C1 segment of cervical spinal cord (tissue), 14 donors: Measurements from ENCODE around the gene PRG3.

Experiments
- DNase-seq, 14 donors: peaks; one replicate each; lab custom pipeline; 2025; lab: John Stamatoyannopoulos, UW

PRG3 gene

DNA sequence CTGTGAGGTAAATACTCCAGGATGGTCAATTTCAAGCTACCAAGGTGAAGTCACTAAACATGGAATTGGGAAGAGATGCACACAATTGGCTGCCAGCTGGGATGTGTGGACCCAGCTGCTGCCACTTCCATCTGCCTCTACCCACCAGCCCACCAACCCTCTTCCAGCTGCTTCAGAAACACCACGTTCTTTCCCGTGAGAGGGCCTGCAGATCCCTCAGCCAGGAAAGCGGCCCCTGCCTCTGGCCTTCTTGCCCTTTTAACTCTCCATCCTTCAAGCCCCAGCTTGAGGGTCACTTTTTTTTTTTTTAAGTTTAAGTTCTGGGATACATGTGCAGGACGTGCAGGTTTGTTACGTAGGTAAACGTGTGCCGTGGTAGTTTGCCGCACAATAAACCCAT lies 20.0 kb downstream of the PRG3 start:
- no peak for DNase-seq

DNA sequence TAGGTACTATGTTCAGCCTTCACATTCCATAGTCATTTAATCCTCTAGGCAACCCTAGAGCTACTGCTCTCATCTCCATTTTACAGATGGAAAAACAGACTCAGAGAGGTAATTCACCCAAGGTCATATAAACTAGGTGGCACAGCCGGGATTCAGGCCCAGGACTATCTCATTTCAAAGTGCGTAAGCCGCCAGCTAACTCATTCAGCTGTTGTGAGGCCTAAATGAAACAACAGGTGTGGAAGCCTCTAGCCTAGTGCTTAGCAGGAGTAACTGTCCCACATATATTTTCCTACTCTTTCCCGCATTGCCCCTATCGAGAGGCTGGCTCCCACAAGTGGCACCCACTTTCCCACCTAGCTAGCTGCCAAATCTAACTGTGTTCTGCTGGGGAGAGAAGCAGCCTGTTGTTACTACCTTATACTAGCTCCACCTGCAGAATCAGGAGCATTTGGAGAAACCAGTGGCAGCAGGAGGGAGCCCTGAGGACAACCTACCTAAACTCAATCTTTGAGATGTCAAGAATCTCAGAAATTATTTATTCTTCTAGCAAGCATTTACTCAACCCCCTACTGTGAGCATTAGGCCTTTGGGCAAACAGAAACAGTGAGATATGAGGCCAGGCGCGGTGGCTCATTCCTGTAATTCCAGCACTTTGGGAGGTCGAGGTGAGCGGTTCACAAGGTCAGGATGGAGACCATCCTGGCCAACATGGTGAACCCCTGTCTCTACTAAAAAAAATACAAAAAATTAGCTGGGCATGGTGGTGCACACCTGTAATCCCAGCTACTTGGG lies 20.9 kb downstream of the PRG3 start:
- DNase-seq, result no peak

DNA sequence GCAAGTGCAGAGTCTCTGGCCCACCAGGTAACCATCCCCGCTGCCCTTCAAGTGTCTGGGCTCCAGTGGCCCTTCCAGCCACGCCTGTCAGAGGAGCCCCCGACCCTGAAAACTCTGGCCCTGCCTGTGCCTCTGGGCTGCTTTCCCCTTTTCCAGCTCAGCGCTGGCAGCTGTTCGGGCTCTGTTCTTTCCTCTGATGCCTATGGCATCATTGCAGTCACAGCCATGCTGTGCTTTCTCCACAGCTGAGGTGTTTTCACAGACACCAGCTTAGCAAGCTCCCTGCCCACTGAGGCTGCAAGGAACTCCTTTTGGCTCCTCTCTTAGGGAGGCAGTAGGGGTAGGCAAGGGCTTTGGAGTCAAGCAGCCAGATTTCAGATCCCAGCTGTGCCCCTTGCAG lies 21.6 kb downstream of the PRG3 start:
- DNase-seq, result no peak

DNA sequence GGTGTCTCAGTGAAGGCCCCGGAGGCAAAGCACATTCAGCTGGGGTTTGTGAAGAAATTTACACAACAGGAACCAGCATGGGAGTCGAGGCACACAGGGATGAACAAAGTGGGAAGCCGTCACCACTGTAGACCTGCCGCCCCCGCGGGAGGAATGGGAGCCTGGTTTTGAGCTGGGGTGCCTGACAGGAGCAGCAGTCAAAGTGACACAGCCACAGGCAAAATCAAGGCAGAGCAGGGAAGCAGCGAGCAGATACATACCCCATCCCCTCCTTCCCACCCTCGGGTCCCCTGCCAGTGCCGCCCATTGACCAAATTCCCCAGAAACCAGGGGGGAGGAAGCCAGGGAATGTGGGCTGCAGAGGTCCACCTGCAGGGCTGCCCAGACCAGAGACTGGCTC lies 22.0 kb downstream of the PRG3 start:
- DNase-seq, result no peak

DNA sequence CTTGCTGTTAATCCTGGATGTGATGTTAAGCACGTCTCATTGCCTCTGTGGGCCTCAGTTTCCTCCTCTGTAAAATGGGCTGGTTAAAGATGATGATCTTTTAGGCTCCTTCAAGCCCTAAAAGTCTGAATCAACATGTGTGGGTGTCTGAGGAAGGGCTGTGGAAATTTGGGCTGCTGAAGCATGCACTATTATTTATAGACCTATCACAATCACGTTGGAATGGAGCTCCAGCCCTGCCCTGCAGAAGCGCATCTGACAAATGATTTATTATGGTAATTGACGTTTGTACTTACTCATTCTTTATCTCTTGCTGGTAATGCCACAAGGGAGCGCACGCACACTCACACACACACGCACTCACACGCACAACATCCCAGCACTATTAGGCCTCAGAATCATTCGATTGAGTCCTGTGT lies 22.4 kb downstream of the PRG3 start:
- DNase-seq, result no peak

DNA sequence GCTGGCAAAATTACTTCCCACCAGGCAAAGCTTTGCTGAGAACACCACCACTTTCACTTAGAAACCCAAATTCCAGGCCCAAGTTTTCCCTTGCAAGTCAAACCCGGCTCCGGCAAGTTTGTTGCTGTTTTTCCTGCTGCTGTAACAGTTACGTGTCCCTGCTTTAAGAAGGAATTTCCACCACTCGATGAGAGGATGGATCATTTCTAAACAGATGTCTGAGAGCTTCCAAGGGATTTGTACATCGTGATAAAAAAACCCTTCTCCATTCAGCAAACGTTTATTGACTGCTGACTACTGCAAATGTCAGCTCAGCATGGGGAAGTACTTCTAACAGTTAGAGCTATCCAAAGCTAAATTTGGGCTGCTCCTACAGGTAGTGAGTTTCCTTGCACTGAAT lies 23.1 kb downstream of the PRG3 start:
- no peak for DNase-seq

DNA sequence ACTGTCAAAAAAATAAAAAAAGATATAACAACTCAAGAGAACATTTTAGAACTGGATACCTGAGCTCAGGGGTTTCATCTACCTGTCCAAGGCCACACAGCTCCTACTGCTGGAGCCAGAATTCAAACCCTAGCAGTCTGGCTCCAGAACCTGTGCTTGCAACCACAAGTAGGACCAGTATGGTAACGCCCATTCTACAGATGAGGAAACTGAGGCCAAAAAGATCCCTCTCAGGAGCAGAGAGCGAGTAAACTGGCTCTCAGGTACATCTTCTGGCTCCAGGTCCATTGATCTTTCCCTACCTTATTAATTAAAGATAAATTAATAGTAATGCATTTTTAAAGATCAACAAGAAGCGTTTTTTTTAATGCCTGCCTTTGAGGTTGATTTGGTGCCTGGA lies 23.6 kb downstream of the PRG3 start:
- no peak for DNase-seq

DNA sequence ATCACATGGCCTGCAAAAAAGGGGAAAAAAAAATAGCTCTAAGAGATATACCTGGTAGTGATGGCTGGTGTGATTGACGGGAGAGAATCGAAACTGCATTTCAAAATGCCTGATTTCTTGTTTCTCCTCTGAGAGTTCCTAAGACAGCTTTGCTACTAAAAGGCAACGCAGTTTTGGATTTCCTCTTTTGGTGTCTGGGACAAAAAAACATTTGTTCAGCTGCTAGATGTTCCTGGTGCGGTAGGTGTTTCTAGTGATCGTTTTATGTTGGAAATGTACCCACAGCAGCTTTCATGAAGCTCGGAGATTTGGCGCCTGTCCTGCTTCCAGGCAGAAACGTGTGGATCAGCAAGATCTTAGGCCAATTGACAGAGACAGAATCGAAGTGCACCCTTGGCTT lies 24.7 kb downstream of the PRG3 start:
- DNase-seq, result no peak

DNA sequence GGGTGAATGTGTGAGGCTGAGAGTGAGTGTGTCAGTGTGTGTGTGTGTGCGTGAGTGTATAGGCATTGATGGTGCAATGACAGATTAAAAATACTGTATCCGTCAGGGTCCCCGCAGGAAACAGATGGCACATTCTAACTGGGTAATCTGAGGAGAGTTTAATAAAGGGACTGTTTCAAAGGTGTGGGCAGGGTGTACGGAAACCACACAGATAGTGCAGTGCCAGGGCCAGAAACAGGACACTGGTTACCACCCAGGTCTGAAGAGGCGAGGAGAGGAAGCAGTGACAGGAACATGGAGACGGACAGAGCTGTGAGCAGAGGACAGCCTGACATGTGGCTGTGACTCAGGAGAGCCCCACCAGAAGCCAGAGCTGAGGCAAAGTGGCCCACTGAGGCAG lies 26.3 kb downstream of the PRG3 start:
- DNase-seq, result no peak

DNA sequence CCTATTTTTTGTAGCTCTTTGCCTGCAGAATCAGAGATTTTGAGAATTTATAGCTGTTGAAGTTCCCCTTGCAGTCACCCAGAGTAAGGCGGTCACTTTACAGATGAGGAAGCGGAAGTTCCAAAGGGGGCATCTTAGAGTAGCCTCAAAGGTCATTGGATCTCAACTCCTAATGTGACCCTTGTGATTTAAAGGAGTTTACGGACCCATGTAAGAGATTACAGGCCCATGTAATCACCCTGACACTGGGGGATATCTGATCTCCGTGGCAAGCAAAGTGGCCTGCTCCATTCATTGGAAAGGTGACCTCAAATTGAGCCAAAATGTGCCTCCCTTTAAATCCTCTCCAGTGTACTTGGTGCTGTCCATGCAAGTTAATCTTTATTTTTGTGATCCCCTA lies 27.1 kb downstream of the PRG3 start:
- no peak for DNase-seq

DNA sequence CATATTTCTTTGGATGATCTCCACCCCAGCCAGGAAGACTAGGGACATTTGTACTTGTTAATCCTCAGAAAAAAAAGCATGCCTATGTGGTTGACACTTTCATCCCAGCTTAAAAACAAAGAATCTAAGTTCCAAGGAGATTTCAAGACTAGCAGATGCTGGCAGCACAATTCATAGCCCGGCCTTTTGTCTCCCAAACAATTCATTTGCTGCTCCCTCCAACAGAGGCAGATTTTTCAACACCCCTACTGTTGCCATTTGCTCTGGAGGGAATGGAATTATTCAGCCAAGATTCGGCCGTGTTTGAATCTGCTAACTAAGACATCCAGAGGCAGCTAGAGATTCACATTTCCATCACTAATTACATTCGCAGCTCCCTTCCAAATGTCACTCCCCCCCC lies 27.5 kb downstream of the PRG3 start:
- no peak for DNase-seq

DNA sequence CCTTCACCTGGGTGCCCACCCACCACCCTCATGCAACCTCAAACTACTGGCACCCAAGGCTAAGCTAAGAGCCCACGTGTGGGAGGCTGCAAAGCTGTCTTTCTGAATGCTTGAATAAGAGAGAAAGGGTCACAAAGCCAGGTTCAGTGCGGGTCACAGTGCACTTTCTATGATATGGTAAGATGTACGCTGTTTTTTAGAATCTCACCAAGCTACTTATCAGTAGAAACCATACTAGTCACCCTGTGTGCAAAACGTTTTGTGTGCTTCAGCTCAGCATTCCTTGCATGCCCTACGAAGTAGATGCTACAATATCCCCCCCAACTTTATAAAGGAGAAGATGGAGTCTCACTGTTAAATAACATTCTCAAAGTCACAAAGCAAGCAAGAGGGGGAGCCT lies 27.9 kb downstream of the PRG3 start:
- no peak for DNase-seq

DNA sequence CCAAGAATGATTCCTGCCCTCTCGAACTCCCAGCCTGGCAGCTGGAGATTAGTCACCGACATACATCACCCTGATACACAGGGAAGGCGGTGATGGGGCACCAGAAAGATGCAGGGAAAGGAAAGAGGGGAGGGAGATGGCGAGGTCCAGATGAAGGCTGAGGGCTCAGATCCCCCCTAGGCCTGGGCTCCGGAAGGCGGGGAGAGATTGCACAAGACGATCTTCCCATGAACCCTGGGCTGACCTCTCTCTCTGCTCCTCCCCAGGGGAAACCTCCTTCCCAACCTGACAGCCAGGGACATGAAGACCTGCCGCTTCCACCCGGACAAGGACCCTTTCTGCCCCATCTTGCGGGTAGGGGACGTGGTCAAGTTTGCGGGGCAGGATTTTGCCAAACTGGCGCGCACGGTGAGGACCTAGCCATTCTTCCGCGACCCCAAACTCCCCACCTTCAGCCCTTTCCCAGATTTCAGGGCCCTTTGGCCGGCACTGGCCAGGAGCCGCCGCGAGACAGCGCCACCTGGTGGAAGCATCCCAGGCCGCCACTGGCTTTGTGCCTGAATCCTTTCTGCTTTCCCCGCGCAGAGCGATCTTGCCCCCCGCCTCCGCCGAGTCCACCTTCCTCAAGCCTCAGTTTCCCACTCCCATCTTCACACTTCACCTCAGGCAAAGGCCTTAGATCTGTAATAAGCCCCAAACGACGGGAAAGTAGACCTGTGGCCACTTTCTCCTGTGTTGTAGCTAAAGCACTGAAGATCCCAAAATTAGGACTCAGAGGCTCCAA lies 31.3 kb downstream of the PRG3 start:
- peak in 12 of 14 donors; percentile 3 to 72 (median 29) for DNase-seq

DNA sequence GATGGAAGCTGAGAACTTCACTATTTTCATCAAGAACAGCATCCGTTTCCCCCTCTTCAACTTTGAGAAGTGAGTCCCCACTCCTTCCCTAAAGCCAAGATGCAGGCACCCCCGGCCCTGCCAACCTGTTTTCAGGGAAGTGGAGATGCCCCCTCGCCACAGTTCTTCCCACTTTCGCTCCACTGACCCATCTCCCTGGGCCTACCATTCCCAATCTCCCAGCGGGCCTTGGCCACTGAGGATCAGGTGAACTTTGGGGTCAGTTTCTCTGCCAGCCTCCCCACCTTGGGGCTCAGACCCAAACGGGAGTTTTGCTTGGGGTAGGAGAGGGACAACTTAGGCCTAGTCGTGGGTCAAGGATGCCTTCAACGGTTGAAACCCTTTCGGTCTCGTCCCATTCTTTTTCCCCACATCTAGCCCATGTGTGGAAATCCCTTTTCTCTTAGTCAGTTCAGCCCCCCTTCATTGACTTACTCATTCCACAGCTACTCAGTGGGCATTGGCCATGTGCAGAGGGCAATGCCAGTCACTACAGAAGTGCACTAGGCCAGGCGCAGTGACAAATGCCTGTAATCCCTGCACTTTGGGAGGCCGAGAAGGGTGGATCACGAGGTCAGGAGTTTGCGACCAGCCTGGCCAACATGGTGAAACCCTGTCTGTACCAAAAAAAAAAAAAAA lies 32.2 kb downstream of the PRG3 start:
- no peak for DNase-seq

DNA sequence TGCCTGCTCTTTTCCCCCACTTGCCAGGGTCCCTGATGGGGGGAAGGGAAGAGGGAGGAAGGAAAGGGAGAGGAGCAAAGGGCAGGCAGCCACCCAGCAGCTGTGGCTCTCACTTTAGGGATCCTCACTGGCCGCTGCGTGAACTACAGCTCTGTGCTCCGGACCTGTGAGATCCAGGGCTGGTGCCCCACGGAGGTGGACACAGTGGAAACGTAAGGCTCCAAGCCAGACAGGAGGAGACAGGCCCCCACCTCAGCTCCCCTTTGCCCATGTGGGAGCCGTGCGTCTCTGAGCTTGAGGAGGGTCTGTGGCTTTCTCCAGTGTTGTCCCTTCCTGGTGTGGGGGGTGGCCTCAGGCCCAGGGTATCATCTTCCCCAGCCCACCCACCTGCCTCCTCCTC lies 32.9 kb downstream of the PRG3 start:
- DNase-seq, result no peak

DNA sequence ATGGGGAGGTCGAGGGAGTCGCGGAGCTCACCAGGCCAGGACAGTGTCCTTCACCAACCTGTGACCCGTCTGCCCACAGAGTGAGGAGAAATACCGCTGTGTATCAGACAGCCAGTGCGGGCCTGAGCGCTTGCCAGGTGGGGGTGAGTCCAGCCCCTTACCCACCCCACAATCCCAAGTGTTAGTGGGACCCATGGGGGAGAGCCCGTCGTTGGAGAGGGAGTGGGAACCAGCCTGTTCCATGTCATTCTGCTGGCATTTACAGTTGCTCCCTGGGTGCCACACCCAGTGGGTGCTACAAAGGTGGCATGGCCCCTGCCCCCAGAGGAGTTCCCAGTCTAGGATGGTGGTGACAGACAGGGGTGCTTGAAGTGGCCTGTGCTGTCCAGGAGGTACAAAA lies 33.6 kb downstream of the PRG3 start:
- DNase-seq, result no peak

DNA sequence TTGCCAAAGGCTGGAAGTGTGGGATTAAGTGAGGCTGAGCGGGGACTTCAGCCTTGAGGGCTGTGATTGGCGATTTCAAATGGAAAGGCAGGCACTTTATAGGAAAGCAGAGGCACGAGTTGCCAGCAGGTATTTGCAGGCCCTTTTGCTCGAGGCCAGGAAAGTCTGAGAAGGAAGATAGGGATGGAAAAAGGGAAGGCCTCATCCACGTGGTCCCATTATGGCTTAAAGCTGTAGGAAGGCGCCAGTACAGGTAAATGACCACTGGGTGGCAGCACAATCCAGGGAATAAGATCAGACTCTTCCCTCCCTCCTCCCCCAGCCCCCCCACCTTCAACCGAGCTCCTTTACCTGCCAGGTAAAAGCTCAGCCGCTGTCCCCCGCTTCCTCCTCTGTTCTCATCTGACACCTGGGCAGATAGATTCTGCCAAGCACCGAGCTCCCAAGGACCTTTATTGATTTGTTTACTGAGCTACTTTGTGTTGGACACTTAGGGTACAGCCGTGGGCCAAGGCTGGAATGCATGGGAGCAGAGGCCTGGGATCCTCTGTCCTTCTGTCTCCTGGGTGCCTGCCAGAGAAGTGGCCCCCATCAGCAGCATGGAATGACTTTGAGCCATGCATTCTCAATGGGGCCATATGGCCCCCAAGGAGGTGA lies 35.3 kb downstream of the PRG3 start:
- DNase-seq, result peak in 10 of 14 donors; percentile 5 to 58 (median 30)

DNA sequence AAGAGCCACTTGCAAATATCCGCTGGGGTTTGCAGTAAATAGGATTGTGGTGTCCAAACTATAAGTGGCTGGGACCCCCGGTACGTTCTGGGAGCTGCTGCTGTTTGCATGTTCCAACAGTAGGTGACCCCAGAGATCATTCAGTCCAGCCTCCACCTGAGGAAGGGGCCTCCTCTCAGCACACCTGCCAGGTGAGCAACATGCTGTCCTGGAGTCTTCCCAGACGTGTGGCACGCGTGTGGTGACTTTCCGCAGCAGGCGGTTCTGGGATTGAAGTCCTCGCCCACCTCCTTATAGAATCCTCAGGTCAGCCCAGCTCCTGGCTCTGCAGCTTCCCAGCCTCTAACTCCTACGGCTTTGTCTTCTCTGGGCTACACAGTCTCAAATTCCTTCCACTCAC lies 36.1 kb downstream of the PRG3 start:
- no peak for DNase-seq

DNA sequence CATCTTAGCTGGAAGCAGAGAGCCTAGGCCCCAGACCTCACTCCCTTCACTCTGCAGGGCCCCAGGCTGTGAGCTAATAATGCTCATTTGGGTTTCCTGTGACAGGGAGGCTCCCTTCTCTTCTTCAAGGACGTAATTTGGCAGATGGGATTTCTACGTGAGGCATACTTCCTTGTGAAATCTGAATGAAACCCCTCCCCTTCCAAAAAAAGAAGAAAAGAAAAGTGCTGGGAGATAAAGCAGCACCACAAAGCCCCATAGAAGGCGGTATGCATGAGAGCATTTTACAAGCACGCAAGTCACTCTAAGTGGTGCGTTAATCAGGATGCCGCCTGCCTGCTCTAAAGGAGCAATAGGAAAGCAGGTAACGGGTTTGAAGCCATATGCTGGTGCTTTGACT lies 37.1 kb downstream of the PRG3 start:
- no peak for DNase-seq

DNA sequence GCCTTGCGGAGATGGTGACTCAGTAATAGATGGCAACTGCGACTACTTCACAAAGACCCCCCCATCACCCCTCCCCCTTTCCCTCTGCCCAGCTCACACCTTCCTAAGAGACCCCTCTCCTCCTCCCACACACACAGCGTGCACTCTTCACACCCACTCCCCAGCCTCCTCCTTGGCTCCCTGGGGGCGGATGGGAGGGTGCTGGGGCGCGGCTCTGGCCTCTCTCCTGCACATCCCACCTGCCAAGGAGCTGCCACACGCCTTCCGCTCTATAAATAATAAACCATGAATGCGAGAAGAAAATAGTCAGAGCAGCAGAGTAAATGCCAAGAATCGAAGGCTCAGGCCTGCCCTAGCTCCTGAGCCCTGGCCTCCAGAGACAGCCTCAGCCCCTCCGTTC lies 38.2 kb downstream of the PRG3 start:
- no peak for DNase-seq

DNA sequence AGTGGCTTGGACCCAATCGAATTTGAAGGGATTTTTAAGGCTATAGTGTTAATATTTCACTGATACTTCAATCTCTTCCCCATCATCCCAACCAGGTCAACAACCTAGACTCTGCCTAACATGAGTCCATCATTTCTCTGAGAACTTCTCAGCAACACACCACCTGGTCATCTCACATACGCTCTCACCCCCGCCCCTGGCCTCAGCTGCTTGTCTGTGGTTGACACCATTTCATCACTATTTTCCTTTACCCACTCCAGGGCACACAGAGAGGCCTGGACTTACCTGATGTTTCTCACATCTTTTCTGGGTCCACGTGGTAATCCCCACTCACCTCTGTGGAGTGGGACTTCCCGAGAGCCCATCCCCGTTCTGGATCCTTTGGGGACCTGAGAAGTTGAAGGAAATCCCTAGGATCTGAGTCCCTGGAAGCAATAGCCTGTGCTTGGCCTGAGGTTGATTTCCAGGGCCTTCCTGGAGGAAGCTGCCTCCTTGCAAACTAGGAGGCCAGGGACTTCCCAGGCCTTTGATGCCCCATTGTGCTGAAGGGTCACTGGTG lies 39.6 kb downstream of the PRG3 start:
- no peak for DNase-seq
